Body of pancreas (tissue), 4 donors: Measurements from ENCODE around the gene ITGA2.

Source experiments
- CTCF ChIP-seq, 7 experiments: fragments of 450-650 bp in 4 of 7; fragments of 200-600 bp in 3 of 7; sonication (generic) in 3 of 7; IDR thresholded peaks; one replicate each; pipeline ENCODE4 v1.5.1; 2016 to 2019; ENCODE audit warnings: antibody characterized with exemption in 7 of 7
- POLR2A ChIP-seq, 3 donors: fragments of 450-650 bp; IDR thresholded peaks; one replicate each; pipeline ENCODE4 v1.6.1; 2016; ENCODE audit warnings: antibody characterized with exemption in 3 of 3, mild to moderate bottlenecking in 2 of 3

- no peak for TF ChIP-seq CTCF (IDR thresholded peaks at IDR 0.05)
- TF ChIP-seq POLR2A (IDR thresholded peaks at IDR 0.05): no peak
Observed at GRCh38 chr5:52995914-52996313, 6.8 kb downstream of the ITGA2 start.
